Stimulated activated CD4-positive, alpha-beta T cell treated with anti-CD3 and anti-CD28 coated beads, Interleukin-15, amount 100 ng/mL, for 24 hours (primary cell): Measurements from ENCODE around the gene DGKI.

Experiments
- DNase-seq: peaks from one replicate; pipeline ENCODE4 v3.0.0-alpha.2; 2020

The DGKI gene

DNA sequence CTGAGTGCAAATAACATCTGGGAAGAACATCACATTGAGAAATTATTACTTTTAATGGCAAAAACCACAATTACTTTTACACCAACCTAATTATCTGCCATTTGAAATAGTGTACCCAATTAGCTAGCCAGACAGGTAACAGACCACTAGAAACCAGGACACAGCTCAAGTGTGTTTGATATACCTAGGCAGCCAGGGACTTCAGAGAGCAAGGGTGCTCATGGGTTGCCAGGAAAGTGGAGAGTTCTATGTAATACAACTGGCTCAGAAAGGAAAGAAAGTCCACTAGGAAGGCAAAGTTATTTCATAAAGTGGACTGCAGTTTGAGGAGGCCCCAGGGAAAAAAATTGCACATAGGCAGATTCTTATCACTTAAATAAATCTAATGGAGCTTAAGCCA, 453.2 kb downstream of the DGKI start:
- DNase-seq: no peak

GRCh38 chr7:137390076-137390475, 456.7 kb downstream of the DGKI start:
- no peak for DNase-seq

DNA sequence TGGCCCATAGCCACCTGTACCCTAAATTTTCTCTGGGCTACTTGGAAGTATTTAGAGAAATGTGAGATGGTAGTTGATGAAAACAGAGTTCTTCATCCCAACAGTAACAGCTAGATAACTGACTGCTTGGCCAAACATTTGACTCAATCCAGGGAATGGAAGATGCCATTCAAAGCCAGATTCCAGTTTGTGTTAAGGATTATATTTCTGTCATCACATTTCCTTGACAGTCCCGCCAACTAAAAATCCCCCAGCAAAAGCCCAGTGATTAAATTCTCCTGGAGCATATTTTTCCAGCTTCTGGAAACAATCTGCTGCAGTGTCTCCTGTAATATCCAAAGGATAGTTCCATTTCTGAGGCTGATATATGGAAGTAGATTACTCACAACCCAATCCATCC, 457.9 kb downstream of the DGKI start:
- DNase-seq: no peak

GRCh38 chr7:137386966-137387365, 459.8 kb downstream of the DGKI start:
- DNase-seq: no peak

DNA sequence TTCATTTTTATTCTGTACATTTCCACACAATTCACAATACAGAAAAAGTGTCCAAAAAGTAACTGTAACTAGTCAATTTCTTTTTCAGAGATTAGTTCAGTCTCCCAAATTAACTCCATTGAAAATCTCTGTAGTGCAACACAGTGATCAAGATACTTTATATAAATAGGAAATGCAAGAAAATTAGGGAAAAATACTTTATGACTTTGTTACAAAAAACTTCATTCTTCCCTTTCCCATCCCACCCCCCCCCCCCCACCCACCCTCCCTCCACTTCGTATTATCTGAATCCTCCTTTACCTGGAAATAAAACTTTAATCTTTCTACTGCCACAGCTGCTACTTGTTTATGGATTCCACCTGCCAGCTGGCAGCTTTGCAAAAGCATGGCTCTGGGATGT, 465.7 kb downstream of the DGKI start:
- DNase-seq: no peak

GRCh38 chr7:137373507-137373906, 473.3 kb downstream of the DGKI start:
- DNase-seq: no peak

- no peak for DNase-seq
Measured at GRCh38 chr7:137371616-137372015, 475.2 kb downstream of the DGKI start.

DNA sequence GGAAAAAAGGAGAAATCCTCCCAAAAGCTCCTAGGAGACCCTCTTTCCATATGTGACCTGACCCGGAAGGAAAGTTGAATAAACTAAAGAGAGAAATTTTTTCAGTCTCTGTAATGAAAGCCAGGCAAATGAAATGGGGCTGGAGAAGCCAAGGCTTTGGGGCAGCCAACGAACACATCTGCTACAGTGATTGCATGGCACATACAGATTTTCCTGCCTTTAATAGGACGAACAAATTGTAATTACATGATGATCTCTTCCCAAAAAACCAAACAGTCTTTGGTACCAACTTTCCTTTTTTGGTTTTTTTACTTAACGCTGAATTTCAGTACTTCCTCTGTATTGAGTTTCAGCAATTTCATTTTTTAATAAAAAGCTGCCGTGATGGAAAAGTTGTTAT, 479.8 kb downstream of the DGKI start:
- no peak for DNase-seq

GRCh38 chr7:137363683-137364082, 483.1 kb downstream of the DGKI start:
- no peak for DNase-seq

DNA sequence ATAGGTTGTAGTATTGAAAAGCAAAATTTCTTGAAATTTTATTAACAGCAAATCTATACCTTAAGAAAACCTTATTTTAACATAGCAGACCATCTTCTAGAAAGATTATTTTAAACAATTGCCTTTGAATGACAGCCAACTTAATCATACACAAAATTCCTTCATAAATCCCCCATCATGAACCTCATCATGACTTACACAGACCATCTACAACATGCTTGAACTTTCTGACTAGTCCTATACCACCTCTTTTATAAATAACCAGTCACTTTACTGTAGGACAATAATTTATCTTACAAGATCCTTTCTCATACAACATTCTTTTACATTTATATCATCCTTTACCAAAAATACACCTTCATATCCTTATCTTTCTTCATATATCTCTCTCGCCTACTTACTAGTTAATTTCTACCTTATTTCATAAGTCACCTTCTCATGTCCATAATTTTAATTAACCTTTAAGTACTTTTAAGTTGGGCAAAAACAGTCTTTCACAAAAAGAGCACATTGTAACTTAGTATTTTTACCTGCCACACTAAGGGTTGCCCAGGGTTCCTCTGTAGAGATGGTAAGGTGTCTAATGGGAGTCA, 486.6 kb downstream of the DGKI start:
- no peak for DNase-seq

- DNase-seq: no peak
Measured at GRCh38 chr7:137354961-137355360, 491.8 kb downstream of the DGKI start.

DNA sequence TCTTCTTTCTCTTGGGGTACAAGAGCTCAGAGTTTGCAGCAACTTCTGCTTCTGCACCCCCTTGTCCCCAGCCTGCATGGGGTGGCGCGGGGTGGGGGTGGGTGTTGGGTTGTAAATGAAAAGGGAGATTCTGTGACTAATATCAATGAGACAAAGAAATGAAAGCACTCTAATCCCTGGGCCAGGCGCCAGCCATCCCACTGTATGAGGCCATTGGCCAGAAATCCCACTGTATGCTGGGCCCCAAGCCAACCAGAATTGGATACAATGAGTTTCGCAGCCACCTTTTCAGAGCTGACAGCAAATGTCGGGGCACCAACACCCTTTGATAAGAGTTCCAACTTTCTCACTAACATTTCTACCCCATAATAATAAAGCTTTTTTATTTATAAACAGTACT, 492.4 kb downstream of the DGKI start:
- DNase-seq: no peak

GRCh38 chr7:137351941-137352340, 494.8 kb downstream of the DGKI start:
- no peak for DNase-seq

DNA sequence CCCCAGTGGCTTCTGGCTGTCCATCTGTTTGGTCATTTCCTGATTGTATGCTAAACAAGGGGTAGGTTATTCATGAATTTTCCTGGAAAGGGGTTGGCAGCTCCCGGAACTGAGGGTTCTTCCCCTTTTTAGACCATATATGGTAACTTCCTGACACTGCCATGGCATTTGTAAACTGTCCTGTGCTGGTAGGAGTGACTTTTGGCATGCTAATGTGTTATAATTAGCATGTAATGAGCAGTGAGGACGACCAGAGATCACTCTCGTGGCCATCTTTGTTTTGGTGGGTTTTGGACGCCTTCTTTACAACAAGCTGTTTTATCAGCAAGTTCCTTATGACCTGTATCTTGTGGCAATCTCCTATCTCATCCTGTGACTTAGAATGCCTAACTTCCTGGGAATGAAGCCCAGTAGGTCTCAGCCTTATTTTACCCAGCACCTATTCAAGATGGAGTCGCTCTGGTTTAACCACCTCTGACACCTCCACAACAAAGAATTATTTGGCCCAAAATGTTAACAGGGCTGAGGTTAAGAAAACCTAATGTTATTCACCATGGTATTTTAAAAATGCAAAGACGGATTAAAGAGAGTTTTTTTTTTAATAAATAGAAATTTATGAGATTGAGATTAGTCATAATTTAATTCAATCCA, 500.9 kb downstream of the DGKI start:
- DNase-seq: no peak

DNA sequence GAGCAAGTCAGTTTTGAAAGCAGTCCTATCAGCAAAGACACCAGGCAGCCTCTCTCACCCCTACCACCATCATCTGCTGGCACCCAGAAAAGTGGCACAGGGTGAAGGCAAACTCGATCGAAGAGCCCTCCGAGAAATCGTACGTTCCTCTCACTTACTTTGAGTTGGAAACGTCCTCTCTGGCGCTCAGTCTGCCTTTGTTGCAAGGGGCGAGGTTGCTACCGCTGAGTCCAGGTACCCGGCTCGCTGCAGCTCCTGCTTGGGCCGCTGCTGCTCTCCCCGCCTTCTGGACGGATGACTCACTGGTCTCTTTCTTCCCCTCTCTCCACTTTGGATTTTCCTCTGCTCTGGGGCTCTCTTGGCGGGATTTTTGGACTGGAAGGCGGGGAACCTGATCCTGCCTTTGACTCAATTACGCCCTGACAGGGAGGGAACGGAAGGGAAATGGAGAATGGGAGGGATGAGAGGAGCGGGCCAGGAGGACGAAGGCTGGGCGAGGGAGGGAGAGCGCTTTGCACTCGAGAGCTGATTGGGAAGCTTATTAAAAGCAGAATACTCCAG, 503.4 kb downstream of the DGKI start, which contains the start of gene PTN:
Gene PTN (minus strand): TSS at position 453 of the 561 bp plus-strand sequence. CDS start 88,760 bp downstream, outside the sequence.
- DNase-seq: no peak

DNA sequence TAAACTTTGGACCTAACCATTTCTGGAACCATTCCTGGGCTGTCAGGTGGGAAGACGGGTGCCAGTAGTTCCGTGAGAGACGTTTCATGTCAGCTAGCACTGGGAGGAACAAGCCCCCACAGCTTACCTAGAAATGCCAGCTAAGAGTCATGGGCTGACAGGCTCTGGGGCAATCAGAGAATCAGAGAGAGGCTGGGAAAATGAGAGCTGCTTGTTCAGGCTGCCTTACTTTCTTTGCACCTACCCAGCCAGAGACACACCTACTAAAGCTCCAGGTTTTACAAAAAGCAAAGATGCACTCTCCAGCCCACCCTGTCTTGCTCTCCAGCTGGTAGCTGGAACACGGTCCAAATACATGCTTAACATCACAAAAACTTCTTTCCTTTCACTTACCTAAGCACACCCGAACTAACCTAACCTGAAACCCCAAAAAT, 503.9 kb downstream of the DGKI start:
- DNase-seq: no peak

GRCh38 chr7:137342265-137342664, 504.5 kb downstream of the DGKI start:
- no peak for DNase-seq

GRCh38 chr7:137337902-137338301, 508.9 kb downstream of the DGKI start:
- DNase-seq: no peak

DNA sequence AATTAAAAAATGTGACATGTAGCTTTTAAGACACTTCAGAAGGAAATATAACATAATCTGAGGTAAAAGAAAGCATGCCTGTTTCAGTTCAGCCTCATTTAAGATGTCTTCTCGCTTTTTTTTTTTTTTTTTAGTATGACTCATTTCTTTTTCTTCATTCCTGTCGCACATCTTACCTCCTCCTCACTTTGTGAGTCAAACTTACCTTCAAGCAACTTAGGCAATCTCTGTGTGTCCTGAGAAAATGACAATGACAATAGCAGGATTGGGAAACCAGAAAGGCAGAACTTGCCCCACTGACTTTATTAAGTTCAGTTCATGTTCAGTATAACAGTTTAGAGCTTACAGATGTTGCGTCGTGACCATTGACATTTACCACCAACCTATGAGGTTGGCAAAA, 511.0 kb downstream of the DGKI start:
- DNase-seq: no peak

GRCh38 chr7:137331378-137331777, 515.4 kb downstream of the DGKI start:
- no peak for DNase-seq
